ENCODE results near the gene TOLLIP. TPM values are rescaled to one million over a fixed set of nuclear protein-coding genes. Genes with fewer than 3 reads are reported as not detected.
"Not testable (repeated sequence)": the region's sequence is repeated elsewhere in the genome, so short reads cannot be mapped to it uniquely, and the experiment has no call there.

Gene TOLLIP
- total RNA-seq, 1 experiment from 2014 or later = 32.3 TPM

DNA sequence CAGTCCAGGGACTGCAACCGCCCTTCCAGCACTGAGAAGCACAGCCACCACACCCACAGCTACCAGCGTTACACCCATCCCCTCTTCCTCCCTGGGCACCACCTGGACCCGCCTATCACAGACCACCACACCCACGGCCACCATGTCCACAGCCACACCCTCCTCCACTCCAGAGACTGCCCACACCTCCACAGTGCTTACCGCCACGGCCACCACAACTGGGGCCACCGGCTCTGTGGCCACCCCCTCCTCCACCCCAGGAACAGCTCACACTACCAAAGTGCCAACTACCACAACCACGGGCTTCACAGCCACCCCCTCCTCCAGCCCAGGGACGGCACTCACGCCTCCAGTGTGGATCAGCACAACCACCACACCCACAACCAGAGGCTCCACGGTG lies 66.7 kb downstream of the TOLLIP start:
- peaks cover 4 to 19% (median 9%) of the 10 kb centered on the region in 3 experiments; a peak in 6 of 7 replicates for H3K36me3 Mint-ChIP-seq (ENCODE audit: insufficient read depth in 1 of 3, low read depth in 3 of 3)
- H2AK5ac ChIP-seq (ENCODE audit: insufficient read length, low read length); H4K20me1 ChIP-seq (ENCODE audit: control insufficient read depth, insufficient read depth, insufficient read length); H3K4ac ChIP-seq (ENCODE audit: low read depth, low read length); H3K9ac ChIP-seq (ENCODE audit: extremely low read depth, insufficient read length, low read length); H3T11ph ChIP-seq (ENCODE audit: low read length); H3K14ac ChIP-seq (ENCODE audit: insufficient read depth, low read length); H3K79me1 ChIP-seq (ENCODE audit: insufficient read depth, low read depth, low read length, poor library complexity, severe bottlenecking); DNase-seq; H4K5ac ChIP-seq (ENCODE audit: insufficient read length, low read depth, low read length); H2AFZ ChIP-seq (ENCODE audit: low read length); H3K23ac ChIP-seq (ENCODE audit: insufficient read length, low read depth, low read length); H2BK120ac ChIP-seq (ENCODE audit: low read depth, low read length, poor library complexity, severe bottlenecking); H2BK5ac ChIP-seq (ENCODE audit: insufficient read length, low read length); H3K79me2 ChIP-seq (ENCODE audit: insufficient read depth, low read length); H3K9me3 ChIP-seq (ENCODE audit: control insufficient read depth, low read depth, low read length); H2BK12ac ChIP-seq (ENCODE audit: insufficient read length, low read depth, low read length); H4K8ac ChIP-seq (replicated peaks; ENCODE audit: insufficient read length, low read depth, low read length); H3K4me2 ChIP-seq (ENCODE audit: insufficient read depth, insufficient read length, low read length); H3K27me3 ChIP-seq (ENCODE audit: insufficient read depth, low read length); H3K23me2 ChIP-seq (ENCODE audit: insufficient read length, low read depth, low read length, poor library complexity, severe bottlenecking); H3K27ac ChIP-seq (ENCODE audit: insufficient read length, low read depth, low read length); H3K4me1 ChIP-seq (ENCODE audit: insufficient read depth, low read length); H3K4me1 Mint-ChIP-seq; H3K18ac ChIP-seq (ENCODE audit: insufficient read length, low read depth, low read length); H3K27ac Mint-ChIP-seq; H2BK20ac ChIP-seq (ENCODE audit: low read depth, low read length, poor library complexity, severe bottlenecking); H2BK15ac ChIP-seq (ENCODE audit: low read depth, low read length); H3K56ac ChIP-seq (ENCODE audit: insufficient read length, low read depth, low read length); H4K91ac ChIP-seq (ENCODE audit: insufficient read length, low read depth, low read length); H3K4me3 Mint-ChIP-seq: not testable (repeated sequence)
- no CpG with 5 or more reads among the region's 11 CpGs for WGBS (ENCODE audit: extremely low coverage, insufficient read length, low lambda C conversion rate)
- peaks cover 15% of the 10 kb centered on the region for H3K27me3 Mint-ChIP-seq (ENCODE audit: low read depth)
- peaks cover 40 to 46% of the 10 kb centered on the region in 2 experiments for H3K9me3 Mint-ChIP-seq

All from H9 (cell line).